Kidney epithelial cell (primary cell): ENCODE results near the gene LDLRAD4. TPM values are rescaled to one million over a fixed set of nuclear protein-coding genes. Genes with fewer than 3 reads are reported as not detected.

Experiments used
- DNase-seq: peaks from one replicate; pipeline ENCODE4 v3.0.0-alpha.2; 2010; ENCODE audit warnings: low read depth
- H3K27me3 ChIP-seq: 2 replicates; pipeline ENCODE4 v1.6.0; 2011; ENCODE audit warnings: low read length; ENCODE audit not compliant: control insufficient read depth, insufficient read depth
- H3K36me3 ChIP-seq: 2 replicates; pipeline ENCODE4 v1.5.1; 2011; ENCODE audit warnings: low read length; ENCODE audit not compliant: control insufficient read depth, insufficient read depth
- H3K4me3 ChIP-seq: 2 replicates; pipeline ENCODE4 v1.5.1; 2011; ENCODE audit warnings: low read depth, mild to moderate bottlenecking, control low read depth, low read length
- CTCF ChIP-seq: IDR thresholded peaks from 2 replicates; pipeline ENCODE4 v1.5.1; 2011; ENCODE audit warnings: mild to moderate bottlenecking, moderate library complexity, low read length, control low read depth, inconsistent platforms; ENCODE audit not compliant: insufficient read depth, poor library complexity, severe bottlenecking
- total RNA-seq: library from RNA; depleted of rRNA; stranded (reverse); fragments of >200 nt; gene quantifications from 2 replicates; pipeline ENCODE4 v1.2.3, GENCODE V29; 2015

The LDLRAD4 gene
- total RNA-seq, 1 donor from 2014 or later: 5.8 TPM

DNA sequence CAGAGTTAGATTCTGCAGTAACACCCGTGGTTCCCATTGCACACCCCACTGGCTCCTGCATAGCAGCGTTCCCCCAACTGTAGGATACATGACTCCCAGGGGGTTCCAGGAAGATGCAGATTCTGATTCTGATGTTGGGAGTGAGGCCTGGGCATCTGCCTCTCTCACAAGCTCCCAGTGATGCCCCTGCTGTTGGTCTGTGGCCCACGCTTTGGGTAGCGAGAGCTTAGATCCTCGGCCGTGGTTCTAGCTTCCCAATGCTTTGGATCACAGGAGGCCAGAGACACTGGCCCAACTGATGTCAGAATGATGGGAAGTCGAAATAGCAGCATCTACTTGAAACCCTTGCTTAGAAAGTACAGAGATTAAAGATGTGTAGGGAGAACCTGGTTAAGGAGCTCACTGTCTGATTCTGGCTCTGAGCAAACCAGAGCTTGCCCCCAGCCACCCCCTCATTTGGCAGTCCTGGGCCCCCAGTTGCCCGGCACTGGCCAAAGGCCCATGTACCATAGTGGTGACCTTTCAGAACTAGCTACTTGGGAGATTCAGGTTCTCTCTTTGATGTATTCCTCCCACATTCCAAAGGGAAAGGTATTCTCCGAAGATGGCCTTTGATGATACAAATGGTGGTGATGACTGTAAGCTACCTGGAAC lies 310.3 kb downstream of the LDLRAD4 start:
- H3K27me3 ChIP-seq: no peaks in the 10 kb centered on the region
- no peaks in the 10 kb centered on the region for H3K36me3 ChIP-seq
- no peak for DNase-seq
- no peak for TF ChIP-seq CTCF
- H3K4me3 ChIP-seq: no peak overlapping the region

- no peak overlapping the region for H3K4me3 ChIP-seq
- no peak for DNase-seq
- H3K36me3 ChIP-seq: no peaks in the 10 kb centered on the region
- H3K27me3 ChIP-seq: no peaks in the 10 kb centered on the region
- no peak for TF ChIP-seq CTCF
Measured at GRCh38 chr18:13530033-13530878, 311.7 kb downstream of the LDLRAD4 start.

DNA sequence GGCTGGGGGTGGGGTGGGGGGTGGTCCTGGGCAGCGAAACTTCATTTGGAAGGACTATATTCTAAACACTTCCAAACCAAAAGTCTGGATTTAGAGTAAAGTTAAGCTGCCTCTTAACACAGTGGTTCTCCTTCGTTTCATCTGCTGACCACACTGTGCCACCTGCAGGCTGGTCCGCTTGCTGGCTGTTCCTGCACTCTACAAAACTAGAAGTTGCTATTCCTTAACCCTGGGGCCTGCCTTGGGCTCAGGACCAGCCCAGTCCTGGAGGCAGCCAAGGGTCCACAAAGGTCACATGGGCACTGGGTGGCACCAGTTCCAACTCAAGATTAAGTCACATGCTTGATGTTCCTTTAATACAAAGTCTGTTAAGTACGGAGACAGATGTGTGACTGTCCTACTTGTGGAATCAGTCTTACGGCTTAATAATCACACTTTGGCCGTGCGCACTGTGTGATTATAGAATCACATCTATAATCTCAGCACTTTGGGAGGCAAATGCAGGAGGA lies 312.4 kb downstream of the LDLRAD4 start:
- Histone ChIP-seq H3K4me3 (no peak overlapping the region), H3K27me3 (no peaks in the 10 kb centered on the region), H3K36me3 (no peaks in the 10 kb centered on the region)
- peak; percentile 74 for TF ChIP-seq CTCF
- DNase-seq: peak; percentile 16

DNA sequence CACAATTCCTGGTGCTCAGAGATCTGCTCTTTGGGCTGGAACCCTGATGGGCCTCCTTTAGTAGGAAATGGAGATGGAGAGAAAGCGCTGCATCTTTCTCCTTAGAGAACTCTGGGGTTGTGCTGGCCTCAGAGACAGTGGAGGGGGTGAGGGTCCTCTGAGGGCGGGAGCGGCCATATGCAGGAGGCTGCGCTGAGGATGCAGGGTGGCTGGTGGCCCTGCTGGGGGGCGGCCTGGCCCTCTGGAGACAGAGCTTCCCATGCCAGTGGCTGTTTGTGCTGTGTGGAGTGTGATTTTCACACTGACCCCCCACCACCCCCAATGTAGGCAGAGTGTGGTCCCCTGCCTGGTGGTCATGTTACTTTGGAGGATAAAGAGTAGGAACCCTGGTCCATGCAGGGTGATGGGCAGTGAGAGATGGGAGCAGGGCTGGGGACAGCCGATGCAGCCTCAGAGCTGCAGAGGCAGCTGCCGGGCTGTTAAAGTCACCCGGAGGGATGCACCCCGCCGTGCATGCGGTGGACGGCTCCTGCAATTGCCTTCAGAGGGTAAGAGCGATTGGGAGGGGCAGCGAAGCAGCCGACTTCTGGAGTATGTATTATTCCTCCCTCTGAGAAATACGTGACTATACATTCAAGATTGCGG lies 313.2 kb downstream of the LDLRAD4 start:
- no peak for TF ChIP-seq CTCF
- H3K36me3 ChIP-seq: no peaks in the 10 kb centered on the region
- no peaks in the 10 kb centered on the region for H3K27me3 ChIP-seq
- H3K4me3 ChIP-seq: no peak overlapping the region
- no peak for DNase-seq

DNA sequence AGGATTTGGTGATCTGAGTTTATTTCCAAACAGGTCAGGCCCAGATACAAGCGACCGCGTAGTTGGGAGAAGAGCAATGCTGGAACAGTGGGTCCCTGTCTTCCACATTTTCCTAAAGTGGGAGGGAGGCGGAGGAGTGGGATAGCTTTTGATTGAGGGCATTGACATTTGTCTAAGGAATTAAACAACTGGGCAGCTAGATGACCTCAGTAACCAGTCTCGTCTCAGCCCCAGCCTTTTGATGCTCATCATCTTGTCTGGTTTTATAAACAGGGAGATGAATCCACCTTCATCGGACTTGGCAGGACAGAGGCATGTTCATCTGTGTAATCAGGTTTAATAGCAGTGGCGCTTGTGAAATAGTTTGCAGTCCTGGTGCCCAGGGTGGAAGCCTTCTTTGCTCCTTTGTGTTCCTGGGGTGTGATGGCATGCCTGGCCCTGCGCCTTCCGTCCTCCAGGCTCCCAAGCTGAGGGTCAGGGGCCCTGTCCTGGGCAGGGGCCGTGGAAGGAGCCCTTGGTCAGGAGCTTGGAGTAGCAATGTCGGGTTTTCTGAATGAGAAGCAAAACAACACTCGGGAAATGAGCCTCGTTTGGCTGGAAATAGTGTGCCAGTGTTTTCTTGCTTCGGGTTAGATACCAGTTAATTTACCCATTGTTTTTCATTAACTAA lies 314.0 kb downstream of the LDLRAD4 start:
- TF ChIP-seq CTCF: no peak
- Histone ChIP-seq H3K36me3 (no peaks in the 10 kb centered on the region), H3K27me3 (no peaks in the 10 kb centered on the region), H3K4me3 (no peak overlapping the region)
- no peak for DNase-seq
